ENCODE measurements around the gene C2orf80. TPM values are rescaled to one million over a fixed set of nuclear protein-coding genes. Genes with fewer than 3 reads are reported as not detected.

The C2orf80 gene
- total and polyA plus RNA-seq, 2 experiments from 2014 or later, result 0.92 TPM; not detected in 1

DNA sequence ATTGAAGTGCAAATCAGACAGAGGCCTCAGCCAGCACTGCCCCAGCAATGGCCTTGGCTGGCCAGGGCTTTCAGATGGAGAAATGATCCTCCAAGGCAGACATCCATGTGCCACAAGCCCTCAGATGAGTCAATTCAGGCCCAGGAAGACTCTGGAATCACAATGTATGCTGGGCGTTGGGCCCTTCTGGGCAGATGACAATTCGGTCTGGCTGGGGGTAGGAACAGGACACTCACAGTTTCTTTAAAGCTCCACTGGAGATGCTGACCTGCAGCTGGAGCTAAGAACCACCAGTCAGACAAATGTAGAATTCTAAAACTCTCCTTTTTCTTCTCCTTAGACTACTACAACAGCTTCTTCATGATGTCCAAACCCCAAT is 53.1 kb downstream of the C2orf80 start (continued):
- TF ChIP-seq, protein P1, sequence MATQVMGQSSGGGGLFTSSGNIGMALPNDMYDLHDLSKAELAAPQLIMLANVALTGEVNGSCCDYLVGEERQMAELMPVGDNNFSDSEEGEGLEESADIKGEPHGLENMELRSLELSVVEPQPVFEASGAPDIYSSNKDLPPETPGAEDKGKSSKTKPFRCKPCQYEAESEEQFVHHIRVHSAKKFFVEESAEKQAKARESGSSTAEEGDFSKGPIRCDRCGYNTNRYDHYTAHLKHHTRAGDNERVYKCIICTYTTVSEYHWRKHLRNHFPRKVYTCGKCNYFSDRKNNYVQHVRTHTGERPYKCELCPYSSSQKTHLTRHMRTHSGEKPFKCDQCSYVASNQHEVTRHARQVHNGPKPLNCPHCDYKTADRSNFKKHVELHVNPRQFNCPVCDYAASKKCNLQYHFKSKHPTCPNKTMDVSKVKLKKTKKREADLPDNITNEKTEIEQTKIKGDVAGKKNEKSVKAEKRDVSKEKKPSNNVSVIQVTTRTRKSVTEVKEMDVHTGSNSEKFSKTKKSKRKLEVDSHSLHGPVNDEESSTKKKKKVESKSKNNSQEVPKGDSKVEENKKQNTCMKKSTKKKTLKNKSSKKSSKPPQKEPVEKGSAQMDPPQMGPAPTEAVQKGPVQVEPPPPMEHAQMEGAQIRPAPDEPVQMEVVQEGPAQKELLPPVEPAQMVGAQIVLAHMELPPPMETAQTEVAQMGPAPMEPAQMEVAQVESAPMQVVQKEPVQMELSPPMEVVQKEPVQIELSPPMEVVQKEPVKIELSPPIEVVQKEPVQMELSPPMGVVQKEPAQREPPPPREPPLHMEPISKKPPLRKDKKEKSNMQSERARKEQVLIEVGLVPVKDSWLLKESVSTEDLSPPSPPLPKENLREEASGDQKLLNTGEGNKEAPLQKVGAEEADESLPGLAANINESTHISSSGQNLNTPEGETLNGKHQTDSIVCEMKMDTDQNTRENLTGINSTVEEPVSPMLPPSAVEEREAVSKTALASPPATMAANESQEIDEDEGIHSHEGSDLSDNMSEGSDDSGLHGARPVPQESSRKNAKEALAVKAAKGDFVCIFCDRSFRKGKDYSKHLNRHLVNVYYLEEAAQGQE (IDR thresholded peaks at IDR 0.05; ENCODE audit: unreplicated experiment), result no peak
- no peak for TF ChIP-seq ZNF114 (CRISPR knock-in tag; IDR thresholded peaks at IDR 0.05)

DNA sequence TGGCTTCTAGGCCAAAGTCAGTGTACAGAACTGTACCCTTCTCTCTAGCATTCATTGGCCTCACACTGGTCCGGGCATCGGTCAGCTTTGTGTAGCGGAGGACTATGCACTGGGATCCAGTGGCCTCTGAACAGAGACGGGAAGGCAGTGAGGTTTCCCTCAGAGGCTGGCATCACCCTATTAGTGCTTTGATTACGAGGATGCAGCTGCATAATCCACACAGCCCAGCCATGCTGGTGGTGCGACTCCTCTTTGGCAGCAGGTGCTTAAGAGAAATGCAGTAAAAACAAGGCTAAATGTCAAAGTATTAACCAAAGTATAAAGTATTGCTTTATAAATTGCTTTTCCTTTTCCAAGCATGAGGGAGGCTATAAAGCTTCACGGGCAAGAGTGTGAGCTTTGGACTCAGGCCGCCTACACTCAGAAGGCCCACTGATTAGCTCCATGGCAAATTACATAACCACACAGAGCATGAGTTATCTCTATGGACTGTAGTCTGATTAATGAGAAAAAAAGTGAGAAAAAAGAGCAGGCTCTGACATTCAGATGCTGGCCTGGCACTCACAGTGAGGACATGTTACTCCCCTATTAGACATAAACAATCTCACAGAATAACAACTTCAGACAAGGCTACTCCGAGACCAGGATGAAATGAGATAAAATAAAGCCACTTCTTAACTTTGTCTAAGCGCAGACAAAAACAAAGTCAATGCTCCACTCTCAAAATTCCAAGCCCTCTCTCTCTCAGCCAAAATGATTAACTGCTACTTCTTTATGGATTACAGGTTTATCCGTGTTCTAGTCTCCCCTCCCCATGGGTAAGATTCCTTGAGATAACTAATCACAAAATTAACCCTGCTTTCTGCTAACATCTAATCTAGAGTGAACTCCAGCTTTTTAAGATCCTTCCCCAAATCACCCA is 53.8 kb downstream of the C2orf80 start:
- peaks cover 26% of the 10 kb centered on the region for H3K36me3 Mint-ChIP-seq (ENCODE audit: low read depth)
- H3K9me2 ChIP-seq (ENCODE audit: insufficient read depth), result no peaks in the 10 kb centered on the region; the same call in 1 of the 2 replicates
- peaks cover 3% of the 10 kb centered on the region for H3K27me3 Mint-ChIP-seq (ENCODE audit: insufficient read depth, low read depth, poor library complexity)
- H3K27me3 ChIP-seq (ENCODE audit: insufficient read depth), result no peaks in the 10 kb centered on the region
- no peak overlapping the region for H3K4me2 ChIP-seq
- no peak overlapping the region for H3K27ac Mint-ChIP-seq
- ATAC-seq, result no peak
- TF ChIP-seq, protein P1 (IDR thresholded peaks at IDR 0.05; ENCODE audit: unreplicated experiment), result no peak
- TF ChIP-seq ZNF331 (CRISPR knock-in tag; IDR thresholded peaks at IDR 0.05; ENCODE audit: low read depth), result no peak
- TF ChIP-seq CREB1 (CRISPR knock-in tag; IDR thresholded peaks at IDR 0.05; ENCODE audit: low read depth), result no peak
- TF ChIP-seq EZH2 (IDR thresholded peaks at IDR 0.05; ENCODE audit: low read depth, unreplicated experiment), result no peak
- TF ChIP-seq, protein P2, sequence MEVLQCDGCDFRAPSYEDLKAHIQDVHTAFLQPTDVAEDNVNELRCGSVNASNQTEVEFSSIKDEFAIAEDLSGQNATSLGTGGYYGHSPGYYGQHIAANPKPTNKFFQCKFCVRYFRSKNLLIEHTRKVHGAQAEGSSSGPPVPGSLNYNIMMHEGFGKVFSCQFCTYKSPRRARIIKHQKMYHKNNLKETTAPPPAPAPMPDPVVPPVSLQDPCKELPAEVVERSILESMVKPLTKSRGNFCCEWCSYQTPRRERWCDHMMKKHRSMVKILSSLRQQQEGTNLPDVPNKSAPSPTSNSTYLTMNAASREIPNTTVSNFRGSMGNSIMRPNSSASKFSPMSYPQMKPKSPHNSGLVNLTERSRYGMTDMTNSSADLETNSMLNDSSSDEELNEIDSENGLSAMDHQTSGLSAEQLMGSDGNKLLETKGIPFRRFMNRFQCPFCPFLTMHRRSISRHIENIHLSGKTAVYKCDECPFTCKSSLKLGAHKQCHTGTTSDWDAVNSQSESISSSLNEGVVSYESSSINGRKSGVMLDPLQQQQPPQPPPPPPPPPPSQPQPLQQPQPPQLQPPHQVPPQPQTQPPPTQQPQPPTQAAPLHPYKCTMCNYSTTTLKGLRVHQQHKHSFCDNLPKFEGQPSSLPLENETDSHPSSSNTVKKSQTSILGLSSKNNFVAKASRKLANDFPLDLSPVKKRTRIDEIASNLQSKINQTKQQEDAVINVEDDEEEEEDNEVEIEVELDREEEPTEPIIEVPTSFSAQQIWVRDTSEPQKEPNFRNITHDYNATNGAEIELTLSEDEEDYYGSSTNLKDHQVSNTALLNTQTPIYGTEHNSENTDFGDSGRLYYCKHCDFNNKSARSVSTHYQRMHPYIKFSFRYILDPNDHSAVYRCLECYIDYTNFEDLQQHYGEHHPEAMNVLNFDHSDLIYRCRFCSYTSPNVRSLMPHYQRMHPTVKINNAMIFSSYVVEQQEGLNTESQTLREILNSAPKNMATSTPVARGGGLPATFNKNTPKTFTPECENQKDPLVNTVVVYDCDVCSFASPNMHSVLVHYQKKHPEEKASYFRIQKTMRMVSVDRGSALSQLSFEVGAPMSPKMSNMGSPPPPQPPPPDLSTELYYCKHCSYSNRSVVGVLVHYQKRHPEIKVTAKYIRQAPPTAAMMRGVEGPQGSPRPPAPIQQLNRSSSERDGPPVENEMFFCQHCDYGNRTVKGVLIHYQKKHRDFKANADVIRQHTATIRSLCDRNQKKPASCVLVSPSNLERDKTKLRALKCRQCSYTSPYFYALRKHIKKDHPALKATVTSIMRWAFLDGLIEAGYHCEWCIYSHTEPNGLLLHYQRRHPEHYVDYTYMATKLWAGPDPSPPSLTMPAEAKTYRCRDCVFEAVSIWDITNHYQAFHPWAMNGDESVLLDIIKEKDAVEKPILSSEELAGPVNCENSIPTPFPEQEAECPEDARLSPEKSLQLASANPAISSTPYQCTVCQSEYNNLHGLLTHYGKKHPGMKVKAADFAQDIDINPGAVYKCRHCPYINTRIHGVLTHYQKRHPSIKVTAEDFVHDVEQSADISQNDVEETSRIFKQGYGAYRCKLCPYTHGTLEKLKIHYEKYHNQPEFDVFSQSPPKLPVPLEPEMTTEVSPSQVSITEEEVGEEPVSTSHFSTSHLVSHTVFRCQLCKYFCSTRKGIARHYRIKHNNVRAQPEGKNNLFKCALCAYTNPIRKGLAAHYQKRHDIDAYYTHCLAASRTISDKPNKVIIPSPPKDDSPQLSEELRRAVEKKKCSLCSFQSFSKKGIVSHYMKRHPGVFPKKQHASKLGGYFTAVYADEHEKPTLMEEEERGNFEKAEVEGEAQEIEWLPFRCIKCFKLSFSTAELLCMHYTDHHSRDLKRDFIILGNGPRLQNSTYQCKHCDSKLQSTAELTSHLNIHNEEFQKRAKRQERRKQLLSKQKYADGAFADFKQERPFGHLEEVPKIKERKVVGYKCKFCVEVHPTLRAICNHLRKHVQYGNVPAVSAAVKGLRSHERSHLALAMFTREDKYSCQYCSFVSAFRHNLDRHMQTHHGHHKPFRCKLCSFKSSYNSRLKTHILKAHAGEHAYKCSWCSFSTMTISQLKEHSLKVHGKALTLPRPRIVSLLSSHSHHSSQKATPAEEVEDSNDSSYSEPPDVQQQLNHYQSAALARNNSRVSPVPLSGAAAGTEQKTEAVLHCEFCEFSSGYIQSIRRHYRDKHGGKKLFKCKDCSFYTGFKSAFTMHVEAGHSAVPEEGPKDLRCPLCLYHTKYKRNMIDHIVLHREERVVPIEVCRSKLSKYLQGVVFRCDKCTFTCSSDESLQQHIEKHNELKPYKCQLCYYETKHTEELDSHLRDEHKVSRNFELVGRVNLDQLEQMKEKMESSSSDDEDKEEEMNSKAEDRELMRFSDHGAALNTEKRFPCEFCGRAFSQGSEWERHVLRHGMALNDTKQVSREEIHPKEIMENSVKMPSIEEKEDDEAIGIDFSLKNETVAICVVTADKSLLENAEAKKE (CRISPR knock-in tag; IDR thresholded peaks at IDR 0.05), result no peak
- TF ChIP-seq NANOG (IDR thresholded peaks at IDR 0.05; ENCODE audit: borderline replicate concordance), result no peak
- TF ChIP-seq POLR2AphosphoS5 (IDR thresholded peaks at IDR 0.05; ENCODE audit: low read depth), result no peak
- TF ChIP-seq JUNB (IDR thresholded peaks at IDR 0.05; ENCODE audit: unreplicated experiment), result no peak
- H3K4me3 Mint-ChIP-seq, result no peak overlapping the region
- no peaks in the 10 kb centered on the region for H3K79me2 ChIP-seq (replicated peaks; ENCODE audit: insufficient read depth)
- DNase-seq (ENCODE audit: low spot score), result no peak
- no peak overlapping the region for H3K27ac ChIP-seq (ENCODE audit: low read depth)
- no peak overlapping the region for H2AFZ ChIP-seq
- H3K36me3 ChIP-seq (ENCODE audit: insufficient read depth), result no peaks in the 10 kb centered on the region
- no peaks in the 10 kb centered on the region for H4K20me1 ChIP-seq (replicated peaks; ENCODE audit: insufficient read depth)
- no peaks in the 10 kb centered on the region for H3F3A ChIP-seq (replicated peaks; ENCODE audit: low read depth)
- H3K4me1 Mint-ChIP-seq, result no peaks in the 10 kb centered on the region
- H3K4me3 ChIP-seq, result no peak overlapping the region
- peaks cover 27% of the 10 kb centered on the region for H3K9me3 Mint-ChIP-seq
- H3K4me1 ChIP-seq (ENCODE audit: insufficient read depth), result no peaks in the 10 kb centered on the region

Data from GM23338 (cell line).